Spinal cord (tissue), 10 donors: Measurements from ENCODE around the gene SLC16A6. TPM values are rescaled to one million over a fixed set of nuclear protein-coding genes. Genes with fewer than 3 reads are reported as not detected.
A peak's percentile ranks its signal among the peaks of the same experiment; 100 is the strongest.
"Not testable (repeated sequence)": the region's sequence is repeated elsewhere in the genome, so short reads cannot be mapped to it uniquely, and the experiment has no call there.

Experiments used
- DNase-seq, 6 donors: peaks; one replicate each; pipeline versions ENCODE4 v3.0.0 to v3.0.0-alpha.2; 2013 to 2015; ENCODE audit warnings: low spot score in 6 of 6, low read depth in 4 of 6
- H3K27ac ChIP-seq: one replicate; pipeline ENCODE4 v1.5.1; 2013; ENCODE audit warnings: low read depth, low read length, control low read depth
- H3K27me3 ChIP-seq: one replicate; pipeline ENCODE4 v1.6.1; 2013; ENCODE audit warnings: low read length; ENCODE audit not compliant: control insufficient read depth, insufficient read depth
- H3K36me3 ChIP-seq: one replicate; pipeline ENCODE4 v1.6.1; 2013; ENCODE audit warnings: low read length; ENCODE audit not compliant: control insufficient read depth, insufficient read depth
- H3K4me1 ChIP-seq: one replicate; pipeline ENCODE4 v1.6.1; 2013; ENCODE audit warnings: low read length; ENCODE audit not compliant: control insufficient read depth, insufficient read depth
- H3K4me3 ChIP-seq: one replicate; pipeline ENCODE4 v1.5.1; 2013; ENCODE audit warnings: low read depth, low read length, control low read depth
- H3K9me3 ChIP-seq: one replicate; pipeline ENCODE4 v1.6.1; 2013; ENCODE audit warnings: low read length; ENCODE audit not compliant: control insufficient read depth, insufficient read depth
- WGBS: methylation state at CpG from one replicate; pipeline ENCODE4 v1.1.5; 2013; ENCODE audit warnings: missing lambda C conversion rate; ENCODE audit not compliant: insufficient coverage; 5-methylcytosine and 5-hydroxymethylcytosine counted together
- polyA plus RNA-seq, 2 donors: library from polyadenylated mRNA; unstranded; fragments of 120-200 nt; gene quantifications; one replicate each; pipeline ENCODE4 v1.2.1, GENCODE V29; 2013; ENCODE audit not compliant: insufficient read length in 2 of 2
- total RNA-seq, 2 donors: library from RNA; depleted of rRNA in 1 of 2; stranded (reverse); fragments of 120-200 nt in 1 of 2; fragments of >200 nt in 1 of 2; gene quantifications; one replicate each; pipeline versions ENCODE4 v1.2.3 to v1.2.4, GENCODE V29; 2013 to 2014
- donor health status: healthy.

SLC16A6 gene
- total and polyA plus RNA-seq, 4 donors = 2.3 to 36.5 (median 9.4) TPM

- WGBS = 70% methylated on average over 1 of the region's 4 CpGs
- no peak for DNase-seq
- H3K27ac ChIP-seq = no peak overlapping the region
- no peaks in the 10 kb centered on the region for H3K9me3 ChIP-seq
- no peak overlapping the region for H3K4me3 ChIP-seq
- H3K36me3 ChIP-seq = no peaks in the 10 kb centered on the region
- no peaks in the 10 kb centered on the region for H3K27me3 ChIP-seq
- H3K4me1 ChIP-seq = peaks cover 18% of the 10 kb centered on the region
Measured at GRCh38 chr17:68239632-68240366, 51.1 kb downstream of the SLC16A6 start.

DNA sequence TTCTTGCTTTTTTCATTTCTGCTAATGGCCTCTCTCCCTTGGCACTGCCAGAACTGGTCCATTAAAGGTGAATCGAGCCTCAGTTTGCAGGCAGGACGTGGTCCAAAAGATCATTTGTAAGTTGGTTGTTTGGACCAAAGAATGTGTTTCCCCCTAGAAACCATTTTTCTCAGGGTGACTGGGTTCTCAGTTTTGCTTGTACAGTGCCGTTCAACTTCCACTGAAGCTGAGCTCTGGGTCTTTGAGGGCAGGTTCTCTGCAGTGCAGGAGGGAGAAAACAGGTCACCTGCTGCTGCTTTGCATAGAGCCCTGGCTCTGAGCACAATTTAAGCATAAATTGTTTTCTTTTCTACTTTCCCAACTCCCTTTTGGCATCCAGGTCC, 52.1 kb downstream of the SLC16A6 start:
- Histone ChIP-seq H3K36me3 (no peaks in the 10 kb centered on the region), H3K27me3 (no peaks in the 10 kb centered on the region), H3K4me3 (no peak overlapping the region), H3K4me1 (peaks cover 28% of the 10 kb centered on the region), H3K27ac (no peak overlapping the region), H3K9me3 (no peaks in the 10 kb centered on the region)
- 49% methylated on average over 2 of the region's 3 CpGs for WGBS
- peak in 2 of 6 donors; percentile 46 to 62 for DNase-seq

GRCh38 chr17:68238164-68238870, 52.6 kb downstream of the SLC16A6 start:
- Histone ChIP-seq H3K27ac (no peak overlapping the region), H3K4me1 (peaks cover 28% of the 10 kb centered on the region), H3K36me3 (no peaks in the 10 kb centered on the region), H3K4me3 (no peak overlapping the region), H3K27me3 (no peaks in the 10 kb centered on the region), H3K9me3 (no peaks in the 10 kb centered on the region)
- no CpG with 5 or more reads among the region's 3 CpGs for WGBS
- no peak for DNase-seq

DNA sequence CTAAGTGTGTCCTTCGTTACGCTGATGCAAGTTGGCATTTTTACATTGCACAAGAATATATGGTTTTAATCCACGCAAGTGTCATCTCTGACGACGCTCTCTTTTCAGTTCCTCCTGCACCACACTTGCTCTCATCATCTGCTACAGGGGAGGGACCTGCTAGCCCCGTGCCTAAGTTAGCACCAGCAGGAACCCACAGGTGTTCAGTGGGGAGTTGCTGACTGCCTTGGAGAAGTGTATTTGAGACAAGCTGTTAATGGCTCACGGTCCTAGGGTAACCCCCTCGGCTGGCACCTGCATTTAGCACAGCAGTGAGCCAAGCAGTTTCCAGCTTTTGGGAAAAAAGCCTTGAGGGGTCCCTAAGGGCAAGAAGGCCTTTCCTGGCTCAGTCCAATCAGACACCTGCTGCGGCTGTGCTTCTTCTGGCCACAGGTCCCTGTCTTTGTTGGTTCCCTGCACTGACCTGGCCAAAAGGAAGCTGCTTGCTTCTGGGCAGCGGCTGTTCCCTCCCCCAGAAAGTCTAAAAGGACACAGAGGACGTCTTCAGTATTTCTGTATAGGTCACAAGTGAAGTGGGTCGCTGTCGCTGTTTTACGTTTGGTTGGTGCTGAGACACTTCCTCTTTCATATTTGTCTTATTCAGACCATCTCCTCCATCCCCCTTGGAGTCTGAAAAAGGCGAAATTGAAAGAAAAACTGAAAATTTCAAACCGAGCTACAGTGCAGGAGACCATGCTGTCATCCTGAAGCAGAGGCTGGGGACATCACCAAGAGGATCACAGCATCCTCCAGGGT, 53.4 kb downstream of the SLC16A6 start:
- H3K27ac ChIP-seq, H3K27me3 ChIP-seq, H3K4me3 ChIP-seq, H3K9me3 ChIP-seq, H3K36me3 ChIP-seq, DNase-seq: not testable (repeated sequence)
- 71% methylated on average over 7 of the region's 16 CpGs for WGBS
- peaks cover 28% of the 10 kb centered on the region for H3K4me1 ChIP-seq

DNA sequence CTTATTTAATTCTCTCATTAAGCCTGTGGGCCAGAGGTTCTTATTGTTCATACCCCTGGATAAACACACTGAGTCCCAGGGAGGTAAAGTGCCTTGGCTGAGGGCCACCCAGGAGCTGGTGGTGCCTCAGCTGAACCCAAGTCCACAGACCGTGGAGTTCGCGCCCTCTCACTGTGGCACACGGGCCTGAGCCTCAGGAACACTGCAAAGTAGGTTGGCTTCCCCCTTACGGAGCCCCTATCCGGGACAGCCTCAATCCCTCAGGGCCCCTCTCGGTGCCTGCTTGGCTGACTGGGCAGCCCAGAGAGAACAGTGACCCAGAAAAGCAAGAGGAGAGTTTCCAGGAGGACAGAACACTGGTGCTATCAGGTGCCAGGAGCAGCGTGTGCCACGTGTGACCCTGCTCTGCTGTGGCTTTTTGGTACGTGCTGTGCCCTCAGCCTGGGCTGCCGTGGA, 55.6 kb downstream of the SLC16A6 start:
- WGBS = 49% methylated on average over 11 of the region's 11 CpGs
- DNase-seq = peak in 1 of 6 donors; percentile 44
- H3K4me1 ChIP-seq = peaks cover 28% of the 10 kb centered on the region
- H3K27ac ChIP-seq = peak overlapping the region; percentile 52
- H3K36me3 ChIP-seq, H3K27me3 ChIP-seq, H3K9me3 ChIP-seq, H3K4me3 ChIP-seq: not testable (repeated sequence)

GRCh38 chr17:68234726-68235335, 56.1 kb downstream of the SLC16A6 start:
- Histone ChIP-seq H3K4me1 (peaks cover 28% of the 10 kb centered on the region), H3K27ac (peak overlapping the region; percentile 52)
- H3K27me3 ChIP-seq, H3K4me3 ChIP-seq, H3K9me3 ChIP-seq, H3K36me3 ChIP-seq: not testable (repeated sequence)
- WGBS = 100% methylated on average over 3 of the region's 12 CpGs
- DNase-seq = peak in 3 of 6 donors; percentile 22 to 59 (median 42)

GRCh38 chr17:68232741-68233140, 58.2 kb downstream of the SLC16A6 start:
- H3K27ac ChIP-seq, H3K9me3 ChIP-seq, H3K4me3 ChIP-seq, H3K27me3 ChIP-seq, DNase-seq: not testable (repeated sequence)
- Histone ChIP-seq H3K4me1 (peaks cover 33% of the 10 kb centered on the region), H3K36me3 (peaks cover 13% of the 10 kb centered on the region)
- no CpG with 5 or more reads among the region's 1 CpG for WGBS

DNA sequence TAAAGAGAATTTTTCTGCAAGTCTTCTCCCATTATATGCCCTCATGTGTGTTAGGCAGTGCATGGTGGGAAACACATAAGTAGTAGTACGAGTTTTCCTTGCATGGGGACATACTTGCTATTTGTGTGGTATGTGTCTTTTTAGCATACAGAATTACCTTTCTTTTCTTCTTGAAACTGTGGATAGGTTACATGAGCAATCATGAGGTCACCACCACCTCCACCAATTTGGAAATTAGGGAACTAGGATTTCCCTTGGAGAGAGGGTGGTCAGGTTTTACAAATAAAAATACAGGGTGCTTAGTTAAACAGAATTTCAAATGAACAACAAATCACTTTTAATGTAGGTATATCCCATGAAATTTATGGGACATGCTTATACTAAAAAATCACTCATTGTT, 59.4 kb downstream of the SLC16A6 start:
- Histone ChIP-seq H3K4me1 (peaks cover 29% of the 10 kb centered on the region), H3K36me3 (peaks cover 13% of the 10 kb centered on the region), H3K27ac (no peak overlapping the region), H3K9me3 (no peaks in the 10 kb centered on the region), H3K27me3 (no peaks in the 10 kb centered on the region), H3K4me3 (no peak overlapping the region)
- WGBS = no CpG with 5 or more reads among the region's 1 CpG
- DNase-seq = no peak

DNA sequence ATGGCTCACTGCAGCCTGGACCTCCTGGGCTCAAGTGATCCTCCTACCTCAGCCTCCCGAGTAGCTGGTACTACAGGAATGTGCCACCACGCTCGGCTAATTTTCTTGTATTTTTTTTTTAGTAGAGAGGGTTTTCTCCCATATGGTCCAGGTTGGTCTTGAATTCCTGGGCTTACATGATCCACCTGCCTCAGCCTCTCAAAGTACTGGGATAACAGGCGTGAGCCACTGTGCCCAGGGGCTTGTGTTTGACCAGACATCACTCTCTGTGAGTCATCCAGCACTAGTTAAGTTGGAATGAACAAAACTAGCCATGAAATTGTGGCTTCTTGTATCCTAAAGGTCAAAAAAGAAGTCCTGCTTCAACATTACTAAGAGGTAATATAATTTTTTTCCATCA, 59.8 kb downstream of the SLC16A6 start:
- no CpG with 5 or more reads among the region's 4 CpGs for WGBS
- H3K27ac ChIP-seq, H3K9me3 ChIP-seq: not testable (repeated sequence)

More for the DNA sequence above, 59.8 kb downstream of the SLC16A6 start:
- H3K27me3 ChIP-seq, H3K4me3 ChIP-seq, DNase-seq: not testable (repeated sequence)
- Histone ChIP-seq H3K4me1 (peaks cover 32% of the 10 kb centered on the region), H3K36me3 (peaks cover 13% of the 10 kb centered on the region)
